Measurements from ENCODE around the gene SLC6A18.
"Not testable (repeated sequence)": the region's sequence is repeated elsewhere in the genome, so short reads cannot be mapped to it uniquely, and the experiment has no call there.

Gene SLC6A18

GRCh38 chr5:1264211-1264610, 39.0 kb downstream of the SLC6A18 start:
- in situ Hi-C loops (cut with MboI; ENCODE audit: low pct_unique_long_range_greater_than_20kb, low sequenced_read_pairs, unreplicated experiment): no loop called here
- DNase-seq (ENCODE audit: low spot score): no peak
- TF ChIP-seq CTCF (IDR thresholded peaks at IDR 0.05; ENCODE audit: extremely low read depth, insufficient read depth, missing control alignments): no peak

DNA sequence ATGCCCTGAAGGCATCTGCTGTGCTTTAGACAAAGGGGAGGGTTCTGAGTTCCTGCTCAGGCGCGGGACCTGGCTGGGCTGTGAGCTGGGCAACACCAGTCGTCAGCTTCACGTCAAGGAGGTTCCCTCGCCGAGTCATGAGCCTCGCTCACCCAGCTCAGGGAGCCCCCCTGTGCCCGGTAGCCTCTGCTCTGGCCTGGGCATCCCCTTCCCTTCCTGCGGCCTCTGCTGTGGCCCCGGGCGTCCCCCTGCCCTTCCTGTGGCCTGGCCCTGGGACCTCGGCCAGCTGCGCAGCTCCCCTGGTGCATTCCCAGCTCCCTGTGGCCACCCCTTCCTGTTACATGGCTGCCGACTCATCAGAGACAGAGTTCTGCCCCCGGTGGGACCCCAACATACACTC, 39.8 kb downstream of the SLC6A18 start:
- in situ Hi-C loops (cut with MboI; ENCODE audit: low pct_unique_long_range_greater_than_20kb, low sequenced_read_pairs, unreplicated experiment): no loop called here

DNA sequence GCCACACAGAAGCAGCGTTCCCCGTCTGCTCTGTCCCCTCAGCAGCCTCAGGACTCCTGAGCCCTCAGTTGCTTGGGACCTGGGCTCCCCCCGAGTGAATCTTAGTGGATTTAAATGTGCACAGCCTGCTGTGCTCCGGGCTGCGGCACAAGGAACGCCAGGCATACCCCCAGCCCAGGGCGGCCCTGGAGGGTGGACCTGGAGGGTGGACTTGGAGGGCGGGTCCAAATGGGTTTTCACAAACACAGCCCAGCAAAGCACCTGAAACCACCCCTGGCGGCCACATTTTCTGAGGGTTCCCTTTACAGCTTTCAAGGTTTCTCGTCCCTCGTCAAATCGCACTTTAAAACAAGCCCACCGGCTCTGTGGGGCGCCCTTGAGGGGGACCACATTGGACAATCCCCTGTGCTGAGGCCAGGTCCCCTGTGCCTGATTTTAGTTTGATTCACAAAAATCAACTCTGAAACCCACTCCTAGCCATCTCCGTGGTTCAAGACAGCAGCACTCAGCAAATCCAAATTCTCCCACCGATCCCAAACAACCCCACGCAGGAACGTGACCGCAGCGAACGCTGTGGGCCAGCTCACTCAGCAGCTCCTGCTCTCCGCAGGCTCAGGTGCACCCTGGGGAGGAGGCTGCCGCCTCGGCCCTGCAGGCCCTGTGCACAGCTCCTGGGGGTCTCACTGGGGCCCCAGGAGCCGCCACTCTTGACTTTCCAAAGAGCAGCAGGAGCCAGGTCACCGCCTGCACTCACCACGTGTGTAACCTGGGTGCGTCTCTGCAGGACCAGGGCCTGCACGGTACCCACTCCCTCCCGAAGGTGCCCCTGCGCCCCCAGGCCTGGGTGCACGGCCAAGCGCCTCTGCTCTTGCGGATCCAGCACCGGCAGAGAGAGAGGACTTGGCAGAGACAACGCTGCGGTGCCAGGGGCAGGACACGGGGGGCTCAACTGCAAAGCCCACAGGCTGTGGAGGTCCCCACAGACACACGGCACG, 40.6 kb downstream of the SLC6A18 start:
- in situ Hi-C loops (cut with MboI; ENCODE audit: low pct_unique_long_range_greater_than_20kb, low sequenced_read_pairs, unreplicated experiment): no loop called here
- TF ChIP-seq CTCF (IDR thresholded peaks at IDR 0.05; ENCODE audit: extremely low read depth, insufficient read depth, missing control alignments): no peak
- no peak for DNase-seq (ENCODE audit: low spot score)

More for the DNA sequence above, 39.8 kb downstream of the SLC6A18 start:
- DNase-seq (ENCODE audit: low spot score): no peak
- no peak for TF ChIP-seq CTCF (IDR thresholded peaks at IDR 0.05; ENCODE audit: extremely low read depth, insufficient read depth, missing control alignments)

DNA sequence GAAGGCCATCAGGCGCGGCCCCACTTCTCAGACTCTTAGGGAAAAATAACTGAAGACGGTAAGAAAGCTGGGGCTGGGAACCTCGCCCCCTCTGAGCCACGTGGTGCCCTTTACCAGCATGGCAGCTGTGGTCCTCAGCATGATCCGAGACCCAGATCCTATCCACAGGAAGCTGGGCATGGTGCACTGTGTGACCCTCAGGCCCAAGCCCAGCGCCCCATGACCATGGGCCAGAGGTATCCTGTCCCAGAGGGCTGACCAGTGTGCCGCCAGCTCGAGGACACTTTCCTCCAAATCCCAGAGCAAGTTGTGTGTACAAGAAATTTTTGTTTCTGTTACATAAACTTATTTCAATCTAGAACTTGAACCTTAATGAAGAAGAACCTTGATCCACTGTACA, 41.6 kb downstream of the SLC6A18 start:
- in situ Hi-C loops (cut with MboI; ENCODE audit: low pct_unique_long_range_greater_than_20kb, low sequenced_read_pairs, unreplicated experiment): no loop called here
- TF ChIP-seq CTCF (IDR thresholded peaks at IDR 0.05; ENCODE audit: extremely low read depth, insufficient read depth, missing control alignments): no peak
- DNase-seq (ENCODE audit: low spot score): no peak

GRCh38 chr5:1267464-1267863, 42.3 kb downstream of the SLC6A18 start:
- DNase-seq (ENCODE audit: low spot score); in situ Hi-C loops (cut with MboI; ENCODE audit: low pct_unique_long_range_greater_than_20kb, low sequenced_read_pairs, unreplicated experiment): not testable (repeated sequence)

DNA sequence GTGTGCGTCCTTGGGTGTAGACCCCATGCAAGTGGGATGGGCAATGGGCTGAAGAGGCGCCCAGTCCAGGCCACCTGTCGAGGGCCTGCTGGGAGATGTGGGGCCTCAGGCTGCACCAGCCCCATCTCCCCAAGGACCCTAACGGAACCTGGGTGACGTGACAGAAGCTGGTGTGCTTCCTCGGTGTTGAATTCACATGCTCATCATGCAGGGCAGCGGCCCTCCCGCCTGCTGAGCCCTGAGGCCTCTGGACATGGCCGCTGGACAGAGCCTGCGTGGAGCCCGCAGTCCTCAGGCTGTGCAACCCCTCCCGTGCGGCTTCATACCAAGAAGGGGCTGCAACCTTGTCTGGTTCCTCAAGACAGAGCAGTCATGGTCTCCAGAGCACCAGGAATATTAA, 42.9 kb downstream of the SLC6A18 start:
- no peak for TF ChIP-seq CTCF (IDR thresholded peaks at IDR 0.05; ENCODE audit: extremely low read depth, insufficient read depth, missing control alignments)
- in situ Hi-C loops (cut with MboI; ENCODE audit: low pct_unique_long_range_greater_than_20kb, low sequenced_read_pairs, unreplicated experiment): no loop called here
- no peak for DNase-seq (ENCODE audit: low spot score)

DNA sequence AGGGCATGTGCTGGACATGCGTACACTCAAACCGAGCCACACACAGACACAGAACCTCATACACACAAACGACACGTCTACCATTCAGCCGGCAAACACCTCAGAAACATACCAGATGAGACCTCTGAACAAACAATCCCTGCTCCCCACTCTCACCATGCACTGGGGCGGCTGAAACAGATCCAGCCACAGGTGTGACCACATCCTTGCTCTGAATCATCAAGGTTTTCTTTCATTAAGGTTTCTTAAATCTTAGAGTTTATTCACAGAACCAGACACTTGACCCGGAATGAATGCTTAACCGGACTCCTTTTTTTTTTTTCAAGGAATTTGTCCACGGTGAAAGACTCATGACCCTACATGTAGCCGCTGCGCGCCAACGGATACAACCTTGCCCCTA, 43.5 kb downstream of the SLC6A18 start:
- no peak for TF ChIP-seq CTCF (IDR thresholded peaks at IDR 0.05; ENCODE audit: extremely low read depth, insufficient read depth, missing control alignments)
- in situ Hi-C loops (cut with MboI; ENCODE audit: low pct_unique_long_range_greater_than_20kb, low sequenced_read_pairs, unreplicated experiment): no loop called here
- no peak for DNase-seq (ENCODE audit: low spot score)
